ENCODE measurements around the gene TMEFF2.

Gene TMEFF2

GRCh38 chr2:192067631-192068030 is 127.1 kb downstream of the TMEFF2 start:
- no peak for DNase-seq (ENCODE audit: low read depth in 3 of 3)

- no peak for DNase-seq (ENCODE audit: low read depth in 3 of 3)
Measured at GRCh38 chr2:192064459-192064858, 130.3 kb downstream of the TMEFF2 start.

- no peak for DNase-seq (ENCODE audit: low read depth in 3 of 3)
Measured at GRCh38 chr2:192060161-192060560, 134.6 kb downstream of the TMEFF2 start.

GRCh38 chr2:192059266-192059665 is 135.5 kb downstream of the TMEFF2 start:
- DNase-seq (ENCODE audit: low read depth in 3 of 3): no peak

- DNase-seq (ENCODE audit: low read depth in 3 of 3): no peak
Measured at GRCh38 chr2:192053921-192054320, 140.8 kb downstream of the TMEFF2 start.

GRCh38 chr2:192051533-192051932 is 143.2 kb downstream of the TMEFF2 start:
- no peak for DNase-seq (ENCODE audit: low read depth in 3 of 3)

GRCh38 chr2:192049362-192049761 is 145.4 kb downstream of the TMEFF2 start:
- no peak for DNase-seq (ENCODE audit: low read depth in 3 of 3)

GRCh38 chr2:192047315-192048107 is 147.2 kb downstream of the TMEFF2 start:
- no peak for DNase-seq (ENCODE audit: low read depth in 3 of 3)

GRCh38 chr2:192044496-192044895 is 150.2 kb downstream of the TMEFF2 start:
- DNase-seq (ENCODE audit: low read depth in 3 of 3): no peak

- no peak for DNase-seq (ENCODE audit: low read depth in 3 of 3)
Measured at GRCh38 chr2:192043216-192043870, 151.4 kb downstream of the TMEFF2 start.

GRCh38 chr2:192042126-192042525 is 152.6 kb downstream of the TMEFF2 start:
- no peak for DNase-seq (ENCODE audit: low read depth in 3 of 3)

- DNase-seq (ENCODE audit: low read depth in 3 of 3): no peak
Measured at GRCh38 chr2:192038110-192038509, 156.6 kb downstream of the TMEFF2 start.

- no peak for DNase-seq (ENCODE audit: low read depth in 3 of 3)
Measured at GRCh38 chr2:192035731-192036442, 158.8 kb downstream of the TMEFF2 start.

- DNase-seq (ENCODE audit: low read depth in 3 of 3): no peak
Measured at GRCh38 chr2:192030856-192031255, 163.9 kb downstream of the TMEFF2 start.

- DNase-seq (ENCODE audit: low read depth in 3 of 3): no peak
Measured at GRCh38 chr2:192030289-192030688, 164.4 kb downstream of the TMEFF2 start.

- peak in 1 of 3 experiments; percentile 3 for DNase-seq (ENCODE audit: low read depth in 3 of 3)
Measured at GRCh38 chr2:192029089-192029488, 165.6 kb downstream of the TMEFF2 start.

- DNase-seq (ENCODE audit: low read depth in 3 of 3): no peak
Measured at GRCh38 chr2:192026825-192027120, 168.0 kb downstream of the TMEFF2 start.

- no peak for DNase-seq (ENCODE audit: low read depth in 3 of 3)
Measured at GRCh38 chr2:192026059-192026824, 168.5 kb downstream of the TMEFF2 start.

- no peak for DNase-seq (ENCODE audit: low read depth in 3 of 3)
Measured at GRCh38 chr2:192025637-192026036, 169.1 kb downstream of the TMEFF2 start.

- DNase-seq (ENCODE audit: low read depth in 3 of 3): no peak
Measured at GRCh38 chr2:192023006-192023405, 171.7 kb downstream of the TMEFF2 start.

- no peak for DNase-seq (ENCODE audit: low read depth in 3 of 3)
Measured at GRCh38 chr2:192017844-192018243, 176.9 kb downstream of the TMEFF2 start.

GRCh38 chr2:192016265-192016664 is 178.5 kb downstream of the TMEFF2 start:
- no peak for DNase-seq (ENCODE audit: low read depth in 3 of 3)
